HEK293 (cell line): ENCODE results near the gene LIMCH1.

Experiments
- ATF2 ChIP-seq: fragments of 450-650 bp; formaldehyde crosslinking; IDR thresholded peaks from 2 replicates; pipeline ENCODE4 v1.5.1; 2016; ENCODE audit warnings: missing biosample characterization, missing genetic modification characterization, low read depth
- ELK4 ChIP-seq: IDR thresholded peaks from 2 replicates; pipeline ENCODE4 v1.6.1; 2011; ENCODE audit warnings: mild to moderate bottlenecking, low read depth, low read length, borderline replicate concordance
- GLI2 ChIP-seq: fragments of 450-650 bp; formaldehyde crosslinking; IDR thresholded peaks from 2 replicates; pipeline ENCODE4; 2017; ENCODE audit warnings: missing biosample characterization, missing genetic modification characterization, low read depth, borderline replicate concordance
- GLIS2 ChIP-seq: fragments of 450-650 bp; formaldehyde crosslinking; IDR thresholded peaks from 2 replicates; pipeline ENCODE4 v1.5.1; 2016; ENCODE audit warnings: missing biosample characterization, missing genetic modification characterization
- KLF8 ChIP-seq: fragments of 450-650 bp; formaldehyde crosslinking; IDR thresholded peaks from 2 replicates; pipeline ENCODE4 v1.5.1; 2016; ENCODE audit warnings: missing biosample characterization, missing genetic modification characterization
- KLF9 ChIP-seq: fragments of 450-650 bp; formaldehyde crosslinking; IDR thresholded peaks from 2 replicates; pipeline ENCODE4 v1.5.1; 2016; ENCODE audit warnings: missing biosample characterization, missing genetic modification characterization, low read depth
- MEIS1 ChIP-seq: sonication (generic); formaldehyde crosslinking; IDR thresholded peaks from 2 replicates; pipeline ENCODE4 v1.8.1; 2022; ENCODE audit warnings: missing genetic modification reagents, mild to moderate bottlenecking, borderline replicate concordance
- MZF1 ChIP-seq: fragments of 450-650 bp; formaldehyde crosslinking; IDR thresholded peaks from 2 replicates; pipeline ENCODE4 v1.5.1; 2017; ENCODE audit warnings: missing biosample characterization, missing genetic modification characterization, borderline replicate concordance
- OSR2 ChIP-seq: fragments of 450-650 bp; formaldehyde crosslinking; IDR thresholded peaks from 2 replicates; pipeline ENCODE4 v1.5.1; 2016; ENCODE audit warnings: missing biosample characterization, missing genetic modification characterization
- SETDB1 ChIP-seq: IDR thresholded peaks from one replicate; pipeline ENCODE4 v1.6.1; 2017; ENCODE audit warnings: mild to moderate bottlenecking, low read length, moderate library complexity, mixed read lengths; ENCODE audit not compliant: insufficient read length
- WT1 ChIP-seq: fragments of 450-650 bp; formaldehyde crosslinking; IDR thresholded peaks from 2 replicates; pipeline ENCODE4 v1.5.1; 2016; ENCODE audit warnings: missing biosample characterization, missing genetic modification characterization
- ZBTB17 ChIP-seq: fragments of 450-650 bp; formaldehyde crosslinking; IDR thresholded peaks from 2 replicates; pipeline ENCODE4 v1.5.1; 2016; ENCODE audit warnings: missing biosample characterization, missing genetic modification characterization
- ZBTB21 ChIP-seq: fragments of 450-650 bp; formaldehyde crosslinking; IDR thresholded peaks from 2 replicates; pipeline ENCODE4 v1.5.1; 2017; ENCODE audit warnings: missing biosample characterization, missing genetic modification characterization
- ZBTB44 ChIP-seq: fragments of 450-650 bp; IDR thresholded peaks from 2 replicates; pipeline ENCODE4 v1.5.1; 2018; ENCODE audit warnings: missing biosample characterization, mild to moderate bottlenecking, missing genetic modification characterization
- ZBTB6 ChIP-seq: fragments of 450-650 bp; formaldehyde crosslinking; IDR thresholded peaks from 2 replicates; pipeline ENCODE4 v1.5.1; 2017; ENCODE audit warnings: missing biosample characterization, missing genetic modification characterization
- ZBTB8A ChIP-seq: fragments of 450-650 bp; formaldehyde crosslinking; IDR thresholded peaks from 2 replicates; pipeline ENCODE4 v1.5.1; 2016; ENCODE audit warnings: missing biosample characterization, missing genetic modification characterization
- ZFHX2 ChIP-seq: fragments of 450-650 bp; formaldehyde crosslinking; conservative IDR thresholded peaks from 2 replicates; pipeline ENCODE4 v1.5.1; 2016; ENCODE audit warnings: missing biosample characterization, missing genetic modification characterization
- ZFP37 ChIP-seq: fragments of 450-650 bp; formaldehyde crosslinking; IDR thresholded peaks from 2 replicates; pipeline ENCODE4 v1.5.1; 2016; ENCODE audit warnings: missing biosample characterization, missing genetic modification characterization
- ZFP69B ChIP-seq: fragments of 450-650 bp; formaldehyde crosslinking; IDR thresholded peaks from 2 replicates; pipeline ENCODE4 v1.5.1; 2016; ENCODE audit warnings: missing biosample characterization, missing genetic modification characterization
- ZNF114 ChIP-seq: fragments of 450-650 bp; formaldehyde crosslinking; IDR thresholded peaks from 2 replicates; pipeline ENCODE4 v1.5.0; 2017; ENCODE audit warnings: missing biosample characterization, missing genetic modification characterization
- ZNF16 ChIP-seq: fragments of 450-650 bp; formaldehyde crosslinking; IDR thresholded peaks from 2 replicates; pipeline ENCODE4 v1.5.1; 2016; ENCODE audit warnings: low read depth, missing biosample characterization, missing genetic modification characterization
- ZNF214 ChIP-seq: fragments of 450-650 bp; formaldehyde crosslinking; IDR thresholded peaks from 2 replicates; pipeline ENCODE4 v1.5.1; 2017; ENCODE audit warnings: missing biosample characterization, mild to moderate bottlenecking, missing genetic modification characterization, borderline replicate concordance
- ZNF266 ChIP-seq: fragments of 450-650 bp; formaldehyde crosslinking; IDR thresholded peaks from 2 replicates; pipeline ENCODE4 v1.5.1; 2016; ENCODE audit warnings: missing biosample characterization, missing genetic modification characterization, low read depth
- ZNF416 ChIP-seq: fragments of 450-650 bp; formaldehyde crosslinking; IDR thresholded peaks from 2 replicates; pipeline ENCODE4 v1.5.1; 2016; ENCODE audit warnings: missing biosample characterization, missing genetic modification characterization
- ZNF423 ChIP-seq: fragments of 450-650 bp; formaldehyde crosslinking; IDR thresholded peaks from 2 replicates; pipeline ENCODE4 v1.5.1; 2016; ENCODE audit warnings: missing biosample characterization, missing genetic modification characterization
- ZNF510 ChIP-seq: fragments of 450-650 bp; formaldehyde crosslinking; IDR thresholded peaks from 2 replicates; pipeline ENCODE4 v1.5.1; 2018; ENCODE audit warnings: mild to moderate bottlenecking, missing genetic modification characterization, missing biosample characterization; ENCODE audit not compliant: insufficient replicate concordance
- ZNF555 ChIP-seq: fragments of 450-650 bp; formaldehyde crosslinking; conservative IDR thresholded peaks from 2 replicates; pipeline ENCODE4 v1.5.1; 2017; ENCODE audit warnings: missing biosample characterization, mild to moderate bottlenecking, missing genetic modification characterization, inconsistent platforms
- ZNF600 ChIP-seq: fragments of 450-650 bp; formaldehyde crosslinking; IDR thresholded peaks from 2 replicates; pipeline ENCODE4 v1.5.1; 2016; ENCODE audit warnings: missing biosample characterization, missing genetic modification characterization
- ZNF624 ChIP-seq: fragments of 450-650 bp; formaldehyde crosslinking; IDR thresholded peaks from 2 replicates; pipeline ENCODE4 v1.5.1; 2017; ENCODE audit warnings: missing biosample characterization, missing genetic modification characterization
- ZNF626 ChIP-seq: fragments of 450-650 bp; sonication (Bioruptor Pico); formaldehyde crosslinking; IDR thresholded peaks from 2 replicates; pipeline ENCODE4 v1.5.1; 2018; ENCODE audit warnings: missing biosample characterization, missing genetic modification characterization, inconsistent platforms
- ZNF629 ChIP-seq: fragments of 450-650 bp; formaldehyde crosslinking; IDR thresholded peaks from 2 replicates; pipeline ENCODE4 v1.5.1; 2017; ENCODE audit warnings: missing biosample characterization, missing genetic modification characterization
- ZNF658 ChIP-seq: fragments of 450-650 bp; formaldehyde crosslinking; IDR thresholded peaks from 2 replicates; pipeline ENCODE4; 2016; ENCODE audit warnings: missing biosample characterization, missing genetic modification characterization
- ZNF777 ChIP-seq: fragments of 450-650 bp; formaldehyde crosslinking; IDR thresholded peaks from 2 replicates; pipeline ENCODE4 v1.5.1; 2017; ENCODE audit warnings: missing biosample characterization, missing genetic modification characterization, borderline replicate concordance
- ZNF830 ChIP-seq: fragments of 450-650 bp; IDR thresholded peaks from 2 replicates; pipeline ENCODE4 v1.5.0; 2018; ENCODE audit warnings: missing biosample characterization, missing genetic modification characterization, low read depth, mild to moderate bottlenecking, moderate library complexity
- ZSCAN5A ChIP-seq: fragments of 450-650 bp; formaldehyde crosslinking; IDR thresholded peaks from 2 replicates; pipeline ENCODE4 v1.5.1; 2016; ENCODE audit warnings: missing biosample characterization, missing genetic modification characterization

LIMCH1 gene

GRCh38 chr4:41505161-41505661 lies 32.7 kb upstream of the LIMCH1 start (continued):
- no peak for TF ChIP-seq ZBTB6 (tag by site-specific recombination)
- peak; percentile 18; the same call in 1 of the 2 replicates for TF ChIP-seq ZNF600 (tag by site-specific recombination)
- no peak for TF ChIP-seq ZNF16 (tag by site-specific recombination)
- no peak for TF ChIP-seq ZNF658 (tag by site-specific recombination)
- peak; percentile 74 for TF ChIP-seq ZNF629 (tag by site-specific recombination)
- TF ChIP-seq ZNF626, result no peak
- 0 out of 2 replicates have a peak, but pooled peaks have one; percentile 28 for TF ChIP-seq ZBTB21 (tag by site-specific recombination)
- TF ChIP-seq ZNF416, result no peak
- TF ChIP-seq ZBTB44 (tag by site-specific recombination), result peak; percentile 39; the same call in 1 of the 2 replicates
- TF ChIP-seq ZBTB17 (tag by site-specific recombination), result 0 out of 2 replicates have a peak, but pooled peaks have one; percentile 43
- TF ChIP-seq SETDB1, result peak; percentile 20
- TF ChIP-seq OSR2, result peak; percentile 23; the same call in 1 of the 2 replicates
- TF ChIP-seq ZFP37, result 0 out of 2 replicates have a peak, but pooled peaks have one; percentile 29
- TF ChIP-seq ZNF114, result no peak
- no peak for TF ChIP-seq ZSCAN5A (tag by site-specific recombination)
- no peak for TF ChIP-seq MEIS1 (CRISPR knock-in tag)
- no peak for TF ChIP-seq ZNF214 (tag by site-specific recombination)
- no peak for TF ChIP-seq ZNF266
- no peak for TF ChIP-seq WT1 (tag by site-specific recombination)
- 0 out of 2 replicates have a peak, but pooled peaks have one; percentile 21 for TF ChIP-seq ZBTB8A (tag by site-specific recombination)
- TF ChIP-seq ZNF510 (tag by site-specific recombination), result no peak
- TF ChIP-seq ELK4, result no peak
- TF ChIP-seq ZNF830 (tag by site-specific recombination), result no peak
- TF ChIP-seq ZNF624 (tag by site-specific recombination), result no peak
- no peak for TF ChIP-seq ZFP69B (tag by site-specific recombination)
- no peak for TF ChIP-seq KLF8 (tag by site-specific recombination)
- TF ChIP-seq GLI2, result no peak
- TF ChIP-seq ZNF423 (tag by site-specific recombination), result no peak
- TF ChIP-seq ZFHX2, result no peak
- no peak for TF ChIP-seq KLF9 (tag by site-specific recombination)
- no peak for TF ChIP-seq ZNF555
- TF ChIP-seq ZNF777 (tag by site-specific recombination), result no peak
- peak; percentile 80 for TF ChIP-seq ATF2 (tag by site-specific recombination)
- TF ChIP-seq MZF1, result no peak
- no peak for TF ChIP-seq GLIS2
